Islet precursor cell (in vitro differentiated cells): ENCODE measurements around the gene MTFR2.
A peak's percentile ranks its signal among the peaks of the same experiment; 100 is the strongest.

Experiments used
- DNase-seq: peaks from one replicate; pipeline ENCODE4 v3.0.0-alpha.2; 2018

MTFR2 gene

GRCh38 chr6:136249811-136250685 is at the start of gene MTFR2:
TSS of gene MTFR2 (minus strand) at chr6:136250311. CDS start at chr6:136249099, 1,212 bp downstream.
- peak; percentile 100 for DNase-seq

GRCh38 chr6:136294621-136295020 is 44.5 kb upstream of the MTFR2 start:
- no peak for DNase-seq

- peak; percentile 71 for DNase-seq
Observed at GRCh38 chr6:136290410-136291010, 40.4 kb upstream of the MTFR2 start.

GRCh38 chr6:136289579-136290409 is 39.7 kb upstream of the MTFR2 start, which contains the start of gene BCLAF1:
TSS of gene BCLAF1 (minus strand) at chr6:136289846. CDS start at chr6:136279866, 9,980 bp downstream.
- DNase-seq = peak; percentile 99

- DNase-seq = peak; percentile 93
Observed at GRCh38 chr6:136289327-136289578, 39.1 kb upstream of the MTFR2 start.

GRCh38 chr6:136288566-136289326 is 38.6 kb upstream of the MTFR2 start:
- DNase-seq = peak; percentile 90

- DNase-seq = no peak
Observed at GRCh38 chr6:136284909-136285308, 34.8 kb upstream of the MTFR2 start.

GRCh38 chr6:136282906-136283305 is 32.8 kb upstream of the MTFR2 start:
- DNase-seq = no peak

GRCh38 chr6:136280032-136280609 is 30.0 kb upstream of the MTFR2 start:
- DNase-seq = no peak

- DNase-seq = no peak
Observed at GRCh38 chr6:136274062-136274461, 24.0 kb upstream of the MTFR2 start.

- no peak for DNase-seq
Observed at GRCh38 chr6:136265101-136265500, 15.0 kb upstream of the MTFR2 start.

GRCh38 chr6:136262940-136263339 is 12.8 kb upstream of the MTFR2 start:
- DNase-seq = no peak

GRCh38 chr6:136254851-136255466 is 4.8 kb upstream of the MTFR2 start:
- DNase-seq = no peak

GRCh38 chr6:136253734-136254133 is 3.6 kb upstream of the MTFR2 start:
- no peak for DNase-seq

- DNase-seq = no peak
Observed at GRCh38 chr6:136252441-136252840, 2.3 kb upstream of the MTFR2 start.

GRCh38 chr6:136251394-136251793 is 1.3 kb upstream of the MTFR2 start:
- DNase-seq = no peak

- DNase-seq = no peak
Observed at GRCh38 chr6:136250686-136251008, 536 bp upstream of the MTFR2 start.

- no peak for DNase-seq
Observed at GRCh38 chr6:136249336-136249735, 775 bp downstream of the MTFR2 start.

- no peak for DNase-seq
Observed at GRCh38 chr6:136244061-136244616, 6.0 kb downstream of the MTFR2 start.

GRCh38 chr6:136236466-136237293 is 13.4 kb downstream of the MTFR2 start:
- DNase-seq = no peak

GRCh38 chr6:136235233-136235564 is 14.9 kb downstream of the MTFR2 start:
- no peak for DNase-seq
